Stimulated activated CD4-positive, alpha-beta T cell treated with anti-CD3 and anti-CD28 coated beads, Interleukin-12 subunit alpha, Interleukin-12 subunit beta, amount 100 ng/mL, for 48 hours (primary cell): ENCODE data around the gene FASN.
A peak's percentile ranks its signal among the peaks of the same experiment; 100 is the strongest.

ENCODE experiments used
- DNase-seq, 3 donors: peaks; one replicate each; pipeline ENCODE4 v3.0.0-alpha.2; 2020; ENCODE audit warnings: low read depth in 2 of 3, low spot score in 1 of 3

FASN gene

GRCh38 chr17:82058230-82058854, 39.7 kb downstream of the FASN start:
- no peak for DNase-seq

DNA sequence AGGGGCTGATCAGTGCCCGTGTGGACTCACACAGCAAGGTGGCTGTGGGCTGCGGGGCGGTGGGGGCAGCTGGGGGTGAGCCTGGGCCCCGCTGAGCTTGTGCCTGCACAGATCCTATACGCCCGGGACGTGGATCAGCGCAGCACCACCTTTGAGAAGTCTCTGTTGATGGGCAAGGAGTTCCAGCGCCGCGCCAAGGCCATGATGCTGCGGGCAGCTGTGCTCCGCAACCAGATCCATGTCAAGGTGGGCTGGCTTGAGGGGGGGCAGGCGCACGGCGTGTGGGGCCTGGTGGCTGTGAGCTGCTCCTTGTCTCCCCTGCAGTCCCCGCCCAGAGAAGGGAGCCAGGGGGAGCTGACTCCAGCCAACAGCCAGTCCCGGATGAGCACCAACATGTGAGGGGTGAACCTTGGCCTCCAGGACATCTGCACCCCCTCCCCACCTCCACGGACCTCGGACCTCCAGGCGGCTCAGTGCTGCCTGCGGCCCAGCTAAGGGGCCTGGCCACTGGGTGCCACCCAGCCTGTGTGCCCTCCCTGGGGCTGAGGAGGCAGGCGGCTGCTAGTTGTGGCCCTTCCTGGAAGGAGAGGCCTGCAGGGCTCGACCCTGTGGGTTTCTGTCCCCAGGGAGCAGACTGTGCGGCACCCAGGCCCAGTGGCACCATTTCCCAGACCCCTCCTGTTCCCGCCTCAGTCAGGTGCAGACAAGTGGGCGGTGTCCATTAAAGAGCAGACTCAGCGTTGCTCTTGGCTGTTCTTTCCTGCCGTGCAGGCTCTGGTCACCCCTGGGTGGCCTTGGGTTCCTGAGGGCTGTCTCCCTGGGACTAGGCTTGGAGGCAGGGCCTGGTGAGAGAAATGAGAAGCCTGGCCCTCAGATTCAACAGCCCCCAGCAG, 41.1 kb downstream of the FASN start:
- no peak for DNase-seq

- no peak for DNase-seq
These were observed 41.9 kb downstream of the FASN start for GRCh38 chr17:82055965-82056728.

DNA sequence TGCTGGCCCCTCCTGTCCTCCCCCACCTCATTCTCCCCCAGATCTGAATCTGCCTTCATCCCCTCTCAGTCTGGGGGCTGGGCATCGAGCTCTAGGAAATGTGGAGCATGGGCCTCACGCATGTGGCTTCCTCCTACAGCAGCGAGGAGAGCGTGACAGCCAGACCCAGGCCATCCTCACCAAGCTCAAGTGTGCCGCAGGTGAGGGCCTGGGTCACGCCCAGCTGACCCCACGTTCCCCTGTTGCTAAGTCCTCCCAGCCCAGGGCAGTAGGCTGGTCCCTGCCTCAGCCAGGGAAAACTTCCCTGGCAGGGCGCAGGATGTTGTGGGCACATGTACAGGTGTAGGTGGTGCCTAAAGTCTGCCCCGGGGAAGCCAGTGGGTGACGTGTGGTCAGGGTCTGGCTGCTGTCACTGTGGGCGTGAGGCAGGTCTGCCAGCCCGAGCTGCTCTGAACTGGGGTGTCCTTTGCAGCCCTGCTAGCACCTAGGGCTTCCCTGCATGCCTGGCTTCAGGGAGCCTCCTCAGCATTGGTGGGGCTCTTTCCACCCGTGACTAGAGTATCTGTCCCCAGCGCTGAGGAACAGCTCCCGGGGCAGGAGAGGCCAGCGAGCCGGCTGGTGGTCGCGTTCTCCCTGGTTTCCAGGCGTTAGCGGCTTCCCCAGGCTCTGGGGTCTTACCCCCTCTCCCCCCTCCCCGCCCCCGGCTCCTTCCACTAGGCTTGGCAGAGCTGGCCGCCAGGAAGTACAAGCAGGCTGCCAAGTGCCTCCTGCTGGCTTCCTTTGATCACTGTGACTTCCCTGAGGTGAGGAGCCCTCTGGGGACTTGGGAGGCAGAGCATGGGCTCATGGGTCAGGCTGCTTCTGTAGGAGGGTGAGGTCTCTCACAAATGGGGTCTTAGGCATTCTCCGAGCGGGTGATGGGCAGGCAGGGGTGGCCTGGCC, 42.7 kb downstream of the FASN start:
- DNase-seq = no peak

GRCh38 chr17:82054351-82055022, 43.5 kb downstream of the FASN start:
- DNase-seq = no peak

GRCh38 chr17:82053556-82054263, 44.3 kb downstream of the FASN start:
- no peak for DNase-seq

- no peak for DNase-seq
These were observed 44.9 kb downstream of the FASN start for GRCh38 chr17:82053130-82053529.

- DNase-seq = no peak
These were observed 45.4 kb downstream of the FASN start for GRCh38 chr17:82052638-82053059.

DNA sequence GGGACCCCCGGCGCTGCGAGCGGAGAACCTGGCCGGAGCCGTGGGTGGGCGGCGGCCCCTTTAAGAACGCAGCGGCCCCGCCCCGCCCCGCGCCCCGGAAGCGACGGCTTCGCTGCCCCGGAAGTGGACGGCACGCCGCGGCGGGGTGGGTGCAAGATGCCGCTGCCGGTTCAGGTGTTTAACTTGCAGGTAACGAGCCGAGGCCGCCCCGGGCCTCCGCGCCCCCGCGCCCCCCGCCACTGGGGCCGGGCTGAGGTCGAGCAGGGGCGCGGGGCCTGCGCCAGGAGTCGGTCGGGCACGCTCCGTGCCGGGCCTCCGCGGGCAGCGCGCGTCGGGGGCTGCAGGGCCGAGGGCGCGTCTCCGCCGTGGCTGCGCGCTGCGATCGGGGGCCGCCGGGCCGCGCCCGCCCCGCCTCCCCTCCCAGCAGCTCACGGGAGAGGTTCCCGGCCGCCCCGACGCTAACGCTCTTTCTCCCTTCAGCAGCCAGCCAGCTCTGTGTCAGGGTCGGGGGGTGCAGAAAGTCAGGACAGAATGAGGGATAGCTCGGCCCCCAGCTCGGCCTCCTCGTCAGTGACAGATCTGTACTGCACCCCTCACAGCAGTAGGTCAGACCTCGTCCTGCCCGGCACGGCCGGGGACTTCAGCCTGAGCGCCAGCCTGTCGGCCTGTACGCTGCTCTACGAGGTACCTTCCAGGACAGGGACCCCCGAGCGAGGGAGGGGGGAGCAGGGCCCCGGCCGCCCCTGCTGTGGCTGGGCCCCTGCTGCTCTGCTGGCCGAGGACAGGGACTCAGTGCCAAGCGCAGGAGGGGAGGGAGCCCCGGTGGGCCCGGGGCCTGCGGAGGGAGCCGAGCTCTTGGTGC, 46.0 kb downstream of the FASN start, which contains the start of the genes GPS1 and RFNG:
Gene GPS1, plus strand, starts transcription at position 123 of the 862 bp plus-strand sequence. Its CDS starts 34 bp downstream, at position 157.
Gene RFNG, minus strand, starts transcription at position 36 of the 862 bp plus-strand sequence. CDS start 45 bp downstream, outside the sequence.
- peak; percentile 53 to 81 (median 67) for DNase-seq

DNA sequence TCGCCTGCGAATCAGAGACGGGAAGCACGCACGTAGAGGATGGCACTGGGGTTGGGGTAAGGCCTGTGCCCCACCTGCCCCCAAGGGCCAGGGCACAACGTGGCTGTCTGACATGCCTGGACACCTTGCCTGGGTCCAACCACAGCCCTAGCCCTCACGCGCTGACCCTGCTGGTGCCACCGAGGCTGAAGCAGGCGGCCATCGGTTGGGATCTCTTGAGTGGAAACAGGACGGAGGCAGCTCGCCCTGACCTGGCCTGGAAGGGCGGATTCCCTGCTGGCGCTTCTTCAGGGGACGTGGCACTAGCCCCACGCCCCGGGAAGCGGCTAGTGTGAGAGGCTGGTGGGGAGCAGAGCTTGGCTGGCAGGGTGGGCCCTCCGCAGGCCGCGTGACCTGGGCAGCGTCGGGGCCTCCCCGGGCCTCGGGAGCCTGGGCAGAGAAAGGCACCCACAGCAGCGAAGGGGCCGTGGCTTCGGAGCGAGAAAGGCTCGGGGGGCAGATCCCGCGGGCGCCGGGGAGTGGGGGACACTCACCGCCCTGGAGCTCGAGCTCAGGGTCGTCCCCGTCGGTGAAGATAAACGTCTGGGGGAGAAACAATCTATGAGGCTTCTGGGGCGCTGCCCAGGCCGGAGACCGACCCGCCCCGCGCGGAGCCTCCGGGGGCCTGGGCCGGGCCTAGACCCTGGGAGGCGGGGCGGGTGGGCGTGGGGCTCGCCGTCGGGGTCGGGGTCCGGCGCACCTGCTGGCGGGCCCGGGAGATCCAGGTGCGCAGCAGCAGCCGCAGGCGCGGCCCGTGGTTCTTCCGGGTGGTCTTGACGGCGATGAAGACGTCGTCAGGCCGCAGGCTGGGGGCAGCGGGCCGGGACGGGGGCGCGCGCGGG, 47.0 kb downstream of the FASN start:
- DNase-seq = no peak

DNA sequence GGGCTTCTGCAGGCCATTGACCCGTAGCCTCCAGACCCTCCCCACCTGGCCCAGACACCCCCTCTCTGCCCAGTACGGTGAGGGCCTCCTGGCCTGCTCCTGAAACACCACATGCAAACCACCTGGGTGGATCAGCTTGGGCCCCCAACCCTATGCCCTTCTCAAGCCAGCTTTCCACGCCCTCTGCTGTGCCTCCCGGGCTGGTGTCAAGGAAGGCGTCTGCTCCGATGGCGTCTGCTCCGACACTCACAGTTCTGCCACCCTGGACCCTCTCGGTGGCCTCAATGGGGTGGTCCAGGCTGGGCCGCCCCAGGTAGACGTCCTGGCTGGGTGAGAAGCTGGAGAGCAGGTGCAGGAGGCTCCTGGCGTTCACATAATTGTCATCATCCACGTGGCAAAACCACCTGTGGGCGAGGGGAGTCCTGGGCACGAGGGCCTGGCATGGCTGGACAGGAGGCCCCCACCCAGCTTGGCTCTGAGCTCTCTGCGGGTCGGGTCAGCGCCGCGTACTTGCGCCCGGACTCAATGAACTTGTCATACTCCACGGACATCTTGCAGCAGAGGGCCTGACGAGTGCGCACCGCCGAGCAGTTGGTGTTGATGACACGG, 47.8 kb downstream of the FASN start:
- DNase-seq = no peak

DNA sequence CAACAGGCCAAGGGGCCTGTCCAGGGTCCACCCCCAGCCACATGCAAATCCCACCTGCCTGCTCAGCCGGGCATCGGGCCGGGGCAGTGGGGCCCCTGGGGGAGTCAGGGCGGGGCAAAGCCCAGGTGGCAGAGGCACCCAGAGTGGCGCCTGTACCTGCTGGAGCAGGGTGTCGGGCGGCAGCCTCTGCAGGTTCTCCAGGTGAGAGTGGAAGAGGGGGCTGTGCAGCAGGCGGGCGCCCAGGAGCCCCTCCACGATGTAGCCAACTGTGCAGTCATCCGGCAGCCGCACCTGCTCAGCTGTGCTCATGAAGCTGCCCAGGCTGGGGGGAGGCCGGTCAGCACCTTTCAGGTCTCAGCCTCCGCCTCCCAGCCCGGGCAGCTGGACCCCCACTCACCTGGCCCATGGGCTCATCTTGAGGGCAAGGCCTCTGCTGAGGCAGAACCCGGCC, 48.5 kb downstream of the FASN start:
- no peak for DNase-seq

- DNase-seq = no peak
These were observed 48.9 kb downstream of the FASN start for GRCh38 chr17:82049106-82049505.

- no peak for DNase-seq
These were observed 49.5 kb downstream of the FASN start for GRCh38 chr17:82048571-82048971.

DNA sequence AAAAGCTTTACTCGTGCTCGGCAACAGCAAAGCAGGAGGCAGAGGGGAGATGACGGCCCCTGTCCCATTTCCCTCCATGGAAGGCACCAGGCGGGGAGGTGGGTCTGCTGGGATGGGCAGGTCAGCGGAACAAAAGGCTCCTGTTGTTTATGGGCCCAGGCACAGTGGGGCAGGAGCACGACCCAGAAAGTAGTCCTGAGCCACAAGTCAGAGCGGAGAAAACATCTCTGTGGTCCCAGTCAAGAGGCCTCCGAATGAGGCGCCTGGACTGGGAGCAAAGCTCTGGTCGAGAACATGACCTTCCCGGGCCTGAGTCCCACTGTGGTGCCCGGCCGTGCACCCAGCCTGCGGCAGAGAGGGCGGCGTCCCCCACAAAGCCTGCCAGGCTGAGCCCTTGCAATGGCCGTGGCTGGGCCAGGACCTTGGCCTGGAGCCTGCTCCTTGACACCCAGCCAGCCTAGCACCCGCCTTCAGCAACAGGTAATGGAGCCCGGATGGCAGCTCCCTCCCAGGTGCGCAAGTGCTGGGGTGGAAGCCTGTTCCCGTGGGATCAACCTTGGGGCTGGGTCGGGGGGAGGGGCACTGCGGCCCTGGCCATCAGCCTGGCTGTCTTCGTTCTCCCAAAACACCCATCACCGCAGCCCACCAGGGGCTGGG, 50.0 kb downstream of the FASN start:
- no peak for DNase-seq

GRCh38 chr17:82047379-82047778, 50.7 kb downstream of the FASN start:
- no peak for DNase-seq
